ENCODE measurements around the gene NACAD. TPM values are rescaled to one million over a fixed set of nuclear protein-coding genes. Genes with fewer than 3 reads are reported as not detected.

Gene NACAD
- total and polyA plus RNA-seq, 2 of the 4 experiments (the other 2 are of a cell fraction) = 0.54 to 2.2 TPM

DNA sequence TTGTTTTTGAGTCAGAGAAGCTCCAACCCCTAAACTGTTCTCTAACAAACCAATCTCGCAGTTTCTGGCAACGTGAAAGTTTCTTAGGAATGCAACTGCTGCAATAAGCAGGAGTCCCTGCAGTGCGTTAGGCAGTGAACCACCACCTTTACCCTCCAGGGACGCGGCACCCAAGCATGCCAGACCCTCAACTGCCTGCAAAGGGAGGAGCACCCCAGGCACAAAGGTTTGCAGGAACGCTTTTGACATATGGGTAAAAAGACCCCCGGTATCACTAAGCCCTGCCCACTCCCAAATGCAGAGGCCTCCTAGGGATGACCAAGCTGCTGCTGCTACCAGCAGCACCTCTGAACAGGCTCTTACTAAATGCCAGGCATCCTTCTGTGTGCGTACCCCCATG is 18.1 kb upstream of the NACAD start:
- ChIA-PET POLR2A (ENCODE audit: unreplicated experiment) (no interaction called here), CTCF (no interaction called here)
- Histone ChIP-seq H3K27me3 (ENCODE audit: control insufficient read depth, insufficient read depth, low read length) (no peaks in the 10 kb centered on the region), H4K20me1 (ENCODE audit: insufficient read depth, low read length) (peaks cover 31% of the 10 kb centered on the region), H2BK15ac (ENCODE audit: low read depth, low read length) (no peak overlapping the region), H3K18ac (ENCODE audit: low read depth, low read length) (no peak overlapping the region), H3K27ac (ENCODE audit: insufficient read depth, low read length) (no peak overlapping the region), H2BK20ac (ENCODE audit: low read depth, low read length) (no peak overlapping the region), H2AK5ac (ENCODE audit: low read depth, low read length) (no peak overlapping the region), H3K4ac (ENCODE audit: low read depth, low read length) (no peak overlapping the region), H3K9ac (ENCODE audit: low read depth, low read length) (no peak overlapping the region), H3K4me3 (ENCODE audit: insufficient read depth, low read depth, low read length) (no peak overlapping the region), H2BK120ac (ENCODE audit: low read depth, low read length) (no peak overlapping the region), H2BK5ac (ENCODE audit: low read depth, low read length, poor library complexity, severe bottlenecking) (no peak overlapping the region), H2AFZ (replicated peaks; ENCODE audit: low read length, poor library complexity) (no peak overlapping the region), H3K23ac (ENCODE audit: low read depth, low read length) (no peak overlapping the region), H3K4me1 (ENCODE audit: control insufficient read depth, insufficient read depth, low read length) (peaks cover 3% of the 10 kb centered on the region; the same call in 1 of the 2 replicates), H3K14ac (replicated peaks; ENCODE audit: low read depth, low read length) (no peak overlapping the region), H3K9me3 (ENCODE audit: control insufficient read depth, insufficient read depth, low read length) (no peaks in the 10 kb centered on the region), H2AK9ac (replicated peaks; ENCODE audit: low read depth, low read length, poor library complexity) (no peak overlapping the region), H4K8ac (ENCODE audit: low read depth in 2 of 2, low read length in 2 of 2) (no peak overlapping the region), H3K4me2 (ENCODE audit: low read depth, low read length) (no peak overlapping the region), H3K9me1 (ENCODE audit: insufficient read depth, low read length) (no peaks in the 10 kb centered on the region), H3K79me1 (ENCODE audit: low read depth in 1 of 2, low read length in 2 of 2) (peaks cover 44 to 64% of the 10 kb centered on the region in 2 experiments), H4K5ac (ENCODE audit: low read depth, low read length) (no peak overlapping the region), H3K56ac (ENCODE audit: extremely low read depth, insufficient read depth, low read length) (no peak overlapping the region), H3K36me3 (ENCODE audit: control insufficient read depth, insufficient read depth, low read length) (peaks cover 66% of the 10 kb centered on the region), H4K91ac (ENCODE audit: insufficient read depth, low read depth, low read length) (no peak overlapping the region)
- BruUV-seq (replicated peaks) = no TSS peak
- 90% methylated on average over 2 of the region's 8 CpGs; no CpG with 5 or more reads in 1 of the 2 experiments for WGBS, 2 experiments (ENCODE audit: extremely low coverage in 2 of 2, insufficient read length in 1 of 2)
- ATAC-seq (ENCODE audit: low read depth) (no peak), DNase-seq (no peak)
- intact Hi-C loops (cut with micrococcal nuclease) (no loop called here), in situ Hi-C loops (cut with MboI; ENCODE audit: low sequenced_read_pairs) (no loop called here), dilution Hi-C loops (cut with HindIII; ENCODE audit: low sequenced_read_pairs, unreplicated experiment) (no loop called here)
- no peak for TF ChIP-seq RAD21 (IDR thresholded peaks at IDR 0.05; ENCODE audit: low read length)
- no peak for TF ChIP-seq FOS (IDR thresholded peaks at IDR 0.05; ENCODE audit: low read depth, low read length)
- TF ChIP-seq SMC3 (IDR thresholded peaks at IDR 0.05; ENCODE audit: low read depth, low read length) = no peak
- no peak for TF ChIP-seq MAZ (IDR thresholded peaks at IDR 0.05; ENCODE audit: borderline replicate concordance, low read depth, low read length)
- no peak for TF ChIP-seq CHD1 (IDR thresholded peaks at IDR 0.05; ENCODE audit: low read depth, low read length)
- TF ChIP-seq MXI1 (IDR thresholded peaks at IDR 0.05; ENCODE audit: borderline replicate concordance, low read depth, low read length) = no peak
- TF ChIP-seq, protein P1, sequence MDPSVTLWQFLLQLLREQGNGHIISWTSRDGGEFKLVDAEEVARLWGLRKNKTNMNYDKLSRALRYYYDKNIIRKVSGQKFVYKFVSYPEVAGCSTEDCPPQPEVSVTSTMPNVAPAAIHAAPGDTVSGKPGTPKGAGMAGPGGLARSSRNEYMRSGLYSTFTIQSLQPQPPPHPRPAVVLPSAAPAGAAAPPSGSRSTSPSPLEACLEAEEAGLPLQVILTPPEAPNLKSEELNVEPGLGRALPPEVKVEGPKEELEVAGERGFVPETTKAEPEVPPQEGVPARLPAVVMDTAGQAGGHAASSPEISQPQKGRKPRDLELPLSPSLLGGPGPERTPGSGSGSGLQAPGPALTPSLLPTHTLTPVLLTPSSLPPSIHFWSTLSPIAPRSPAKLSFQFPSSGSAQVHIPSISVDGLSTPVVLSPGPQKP (IDR thresholded peaks at IDR 0.05; ENCODE audit: borderline replicate concordance, low read depth, low read length) = no peak
- TF ChIP-seq BHLHE40 (IDR thresholded peaks at IDR 0.05; ENCODE audit: low read depth, low read length) = no peak
- TF ChIP-seq RFX5 (IDR thresholded peaks at IDR 0.05; ENCODE audit: low read depth, low read length) = no peak
- TF ChIP-seq MAFK (IDR thresholded peaks at IDR 0.05; ENCODE audit: low read depth, low read length) = no peak
- TF ChIP-seq, protein P2, sequence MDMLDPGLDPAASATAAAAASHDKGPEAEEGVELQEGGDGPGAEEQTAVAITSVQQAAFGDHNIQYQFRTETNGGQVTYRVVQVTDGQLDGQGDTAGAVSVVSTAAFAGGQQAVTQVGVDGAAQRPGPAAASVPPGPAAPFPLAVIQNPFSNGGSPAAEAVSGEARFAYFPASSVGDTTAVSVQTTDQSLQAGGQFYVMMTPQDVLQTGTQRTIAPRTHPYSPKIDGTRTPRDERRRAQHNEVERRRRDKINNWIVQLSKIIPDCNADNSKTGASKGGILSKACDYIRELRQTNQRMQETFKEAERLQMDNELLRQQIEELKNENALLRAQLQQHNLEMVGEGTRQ (IDR thresholded peaks at IDR 0.05; ENCODE audit: low read depth, low read length) = no peak
- TF ChIP-seq POLR2A (IDR thresholded peaks at IDR 0.05; ENCODE audit: low read depth, low read length) = no peak
- no peak for TF ChIP-seq NFE2L2 (IDR thresholded peaks at IDR 0.05; ENCODE audit: low read depth, low read length)
- no peak for TF ChIP-seq RCOR1 (IDR thresholded peaks at IDR 0.05; ENCODE audit: insufficient replicate concordance, low read length)
- no peak for TF ChIP-seq CEBPB (IDR thresholded peaks at IDR 0.05; ENCODE audit: low read depth, low read length)
- TF ChIP-seq, protein P3, sequence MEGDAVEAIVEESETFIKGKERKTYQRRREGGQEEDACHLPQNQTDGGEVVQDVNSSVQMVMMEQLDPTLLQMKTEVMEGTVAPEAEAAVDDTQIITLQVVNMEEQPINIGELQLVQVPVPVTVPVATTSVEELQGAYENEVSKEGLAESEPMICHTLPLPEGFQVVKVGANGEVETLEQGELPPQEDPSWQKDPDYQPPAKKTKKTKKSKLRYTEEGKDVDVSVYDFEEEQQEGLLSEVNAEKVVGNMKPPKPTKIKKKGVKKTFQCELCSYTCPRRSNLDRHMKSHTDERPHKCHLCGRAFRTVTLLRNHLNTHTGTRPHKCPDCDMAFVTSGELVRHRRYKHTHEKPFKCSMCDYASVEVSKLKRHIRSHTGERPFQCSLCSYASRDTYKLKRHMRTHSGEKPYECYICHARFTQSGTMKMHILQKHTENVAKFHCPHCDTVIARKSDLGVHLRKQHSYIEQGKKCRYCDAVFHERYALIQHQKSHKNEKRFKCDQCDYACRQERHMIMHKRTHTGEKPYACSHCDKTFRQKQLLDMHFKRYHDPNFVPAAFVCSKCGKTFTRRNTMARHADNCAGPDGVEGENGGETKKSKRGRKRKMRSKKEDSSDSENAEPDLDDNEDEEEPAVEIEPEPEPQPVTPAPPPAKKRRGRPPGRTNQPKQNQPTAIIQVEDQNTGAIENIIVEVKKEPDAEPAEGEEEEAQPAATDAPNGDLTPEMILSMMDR (conservative IDR thresholded peaks at IDR 0.05; ENCODE audit: low read depth, low read length) = no peak
